Immature natural killer cell (primary cell): Measurements from ENCODE around the gene KCNK7. TPM values are rescaled to one million over a fixed set of nuclear protein-coding genes. Genes with fewer than 3 reads are reported as not detected.

Experiments used
- DNase-seq, 3 donors: peaks; one replicate each; pipeline ENCODE4 v3.0.0; 2022; ENCODE audit warnings: mixed read lengths in 1 of 3
- H3K27ac Mint-ChIP-seq, 6 donors: one replicate each; pipeline ENCODE4 v1.8.0; 2020; ENCODE audit warnings: mixed read lengths in 6 of 6, mild to moderate bottlenecking in 5 of 6, inconsistent platforms in 4 of 6, moderate library complexity in 3 of 6
- H3K27me3 Mint-ChIP-seq, 3 donors: one replicate each; pipeline ENCODE4 v1.8.0; 2020 to 2021; ENCODE audit warnings: low read depth in 3 of 3, mild to moderate bottlenecking in 3 of 3, mixed read lengths in 3 of 3, moderate library complexity in 3 of 3, inconsistent platforms in 1 of 3
- H3K36me3 Mint-ChIP-seq, 3 donors: one replicate each; pipeline ENCODE4 v1.8.0; 2020; ENCODE audit warnings: mixed read lengths in 3 of 3, inconsistent platforms in 2 of 3, mild to moderate bottlenecking in 2 of 3
- H3K4me1 Mint-ChIP-seq, 2 donors: one replicate each; pipeline ENCODE4 v1.8.0; 2020; ENCODE audit warnings: inconsistent platforms in 2 of 2, mild to moderate bottlenecking in 2 of 2, mixed read lengths in 2 of 2, moderate library complexity in 1 of 2
- H3K4me3 Mint-ChIP-seq, 5 donors: one replicate each; pipeline ENCODE4 v1.8.0; 2020; ENCODE audit warnings: mild to moderate bottlenecking in 5 of 5, mixed read lengths in 5 of 5, inconsistent platforms in 3 of 5, moderate library complexity in 3 of 5
- H3K9me3 Mint-ChIP-seq, 6 donors: one replicate each; pipeline ENCODE4 v1.8.0; 2020; ENCODE audit warnings: mild to moderate bottlenecking in 6 of 6, mixed read lengths in 6 of 6, inconsistent platforms in 4 of 6, moderate library complexity in 3 of 6
- polyA plus RNA-seq, 3 donors: library from polyadenylated mRNA; unstranded; fragments of 300-500 nt; fragmentation: Illumina TruSeq; gene quantifications; one replicate each; pipeline ENCODE4 v1.2.3, GENCODE V29; 2021

The KCNK7 gene
- polyA plus RNA-seq, 3 donors from 2014 or later: not detected

DNA sequence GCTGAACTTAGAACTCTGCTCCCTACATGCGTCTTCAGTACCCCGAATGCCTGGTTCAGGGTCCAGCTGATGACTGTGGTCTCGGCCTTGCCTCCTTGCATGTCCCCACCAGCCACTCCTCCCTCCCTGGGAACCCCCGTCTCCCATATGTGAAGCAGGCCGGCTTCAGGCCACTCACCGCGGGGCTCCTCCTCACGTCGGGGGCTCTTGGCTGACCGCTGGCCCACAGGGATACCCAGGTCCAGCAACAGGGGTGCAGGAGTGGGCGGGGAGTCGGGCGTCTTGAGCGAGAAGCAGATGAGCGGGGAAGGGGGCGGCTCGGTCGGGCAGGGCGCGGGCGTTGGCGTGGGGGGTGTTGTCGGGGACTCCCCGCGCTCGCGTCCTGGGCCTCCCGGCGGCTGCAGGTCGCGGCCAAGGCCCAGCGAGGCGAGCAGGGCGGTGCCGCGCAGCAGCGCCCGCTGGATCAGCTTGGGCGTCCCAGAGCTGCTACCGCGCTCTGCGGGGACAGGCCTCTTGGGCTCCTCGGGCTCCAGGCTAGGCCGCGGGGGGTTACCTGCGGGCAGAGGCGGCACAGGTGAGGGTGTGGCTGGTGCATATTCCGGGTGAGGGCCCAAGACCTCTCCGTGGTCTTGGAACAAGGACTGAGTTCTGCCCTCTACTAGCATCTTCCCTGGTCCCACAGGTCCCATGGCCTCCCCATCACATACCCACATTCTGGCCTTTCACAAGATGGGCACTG is 3.8 kb upstream of the KCNK7 start:
- H3K27me3 Mint-ChIP-seq: peaks cover 0 to 2% (median 0%) of the 10 kb centered on the region in 3 donors
- no peak overlapping the region for H3K27ac Mint-ChIP-seq
- H3K4me3 Mint-ChIP-seq: no peak overlapping the region
- peaks cover 0 to 10% (median 0%) of the 10 kb centered on the region in 3 donors for H3K36me3 Mint-ChIP-seq
- H3K9me3 Mint-ChIP-seq: no peaks in the 10 kb centered on the region
- H3K4me1 Mint-ChIP-seq: no peaks in the 10 kb centered on the region
- DNase-seq: no peak

DNA sequence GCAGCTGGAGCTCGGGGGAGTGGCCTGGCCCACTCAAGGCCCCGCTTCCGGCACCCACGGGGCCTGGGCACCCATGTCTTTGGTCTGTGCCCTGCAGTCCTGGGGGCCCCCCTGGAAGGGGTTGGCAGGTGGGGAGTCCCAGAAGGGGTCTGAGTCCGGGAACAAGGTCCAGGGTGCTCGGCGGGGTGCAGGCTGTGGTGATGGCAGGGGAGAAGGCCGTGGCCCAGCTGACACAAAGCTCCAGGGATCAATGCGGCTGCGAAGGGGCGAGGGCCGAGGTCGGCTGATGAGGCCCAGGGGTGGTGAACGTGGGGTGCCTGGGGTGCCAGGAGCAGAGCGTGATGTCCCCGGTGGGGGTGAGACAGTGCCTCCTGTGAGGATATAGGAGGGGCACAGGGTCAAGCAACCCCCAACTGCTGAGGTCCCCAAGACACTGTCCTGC is 2.7 kb upstream of the KCNK7 start:
- Mint-ChIP-seq H3K4me1 (no peaks in the 10 kb centered on the region), H3K27ac (no peak overlapping the region), H3K9me3 (no peaks in the 10 kb centered on the region), H3K4me3 (no peak overlapping the region), H3K36me3 (no peaks in the 10 kb centered on the region), H3K27me3 (peaks cover 0 to 2% (median 0%) of the 10 kb centered on the region in 3 donors)
- no peak for DNase-seq

DNA sequence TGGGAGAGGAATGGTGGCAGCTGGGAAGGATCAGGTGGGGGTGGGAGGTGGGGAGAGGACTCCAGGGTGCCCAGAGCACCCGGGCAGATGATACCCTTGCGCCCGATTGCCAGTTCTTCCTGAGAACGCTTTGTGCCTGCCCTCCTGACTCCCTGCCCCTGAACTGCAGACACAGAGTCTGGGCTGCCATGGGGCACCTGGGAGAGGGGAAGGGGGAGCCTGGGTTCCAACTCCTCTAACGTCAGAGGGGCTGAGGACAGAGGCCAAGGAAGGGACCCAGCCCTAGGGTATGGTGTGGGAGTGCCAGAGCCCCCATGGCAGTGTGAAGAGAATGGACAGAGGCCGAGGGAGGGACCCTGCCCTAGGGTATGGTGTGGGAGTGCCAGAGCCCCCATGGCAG is 920 bp upstream of the KCNK7 start:
- Mint-ChIP-seq H3K27me3 (peaks cover 0 to 6% (median 0%) of the 10 kb centered on the region in 3 donors), H3K4me1 (no peaks in the 10 kb centered on the region), H3K9me3 (no peaks in the 10 kb centered on the region), H3K36me3 (no peaks in the 10 kb centered on the region), H3K4me3 (no peak overlapping the region), H3K27ac (no peak overlapping the region)
- no peak for DNase-seq

DNA sequence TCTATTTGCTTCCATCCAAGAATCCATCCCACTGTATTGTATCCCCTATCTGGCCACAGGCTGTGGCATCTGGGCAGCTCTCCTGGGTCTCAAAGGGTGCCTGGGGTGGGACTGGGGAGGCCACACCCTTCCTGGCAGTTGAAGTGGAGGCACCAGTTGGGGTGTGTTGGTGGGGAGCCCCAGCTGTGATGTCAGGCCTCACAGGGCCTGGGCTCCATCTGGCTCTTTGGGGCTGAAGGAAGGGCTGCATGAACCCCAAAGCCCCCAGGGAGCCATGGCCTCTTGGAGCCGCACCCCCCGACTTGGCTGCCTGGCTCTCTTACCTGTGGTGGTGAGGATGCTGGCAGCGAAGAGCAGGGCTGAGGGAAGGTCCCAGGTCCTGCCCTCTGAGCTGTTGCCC is 469 bp downstream of the KCNK7 start:
- Mint-ChIP-seq H3K4me3 (no peak overlapping the region), H3K4me1 (peaks cover 0 to 2% of the 10 kb centered on the region in 2 donors), H3K27ac (no peak overlapping the region), H3K27me3 (peaks cover 0 to 6% (median 0%) of the 10 kb centered on the region in 3 donors), H3K36me3 (no peaks in the 10 kb centered on the region), H3K9me3 (no peaks in the 10 kb centered on the region)
- DNase-seq: no peak

DNA sequence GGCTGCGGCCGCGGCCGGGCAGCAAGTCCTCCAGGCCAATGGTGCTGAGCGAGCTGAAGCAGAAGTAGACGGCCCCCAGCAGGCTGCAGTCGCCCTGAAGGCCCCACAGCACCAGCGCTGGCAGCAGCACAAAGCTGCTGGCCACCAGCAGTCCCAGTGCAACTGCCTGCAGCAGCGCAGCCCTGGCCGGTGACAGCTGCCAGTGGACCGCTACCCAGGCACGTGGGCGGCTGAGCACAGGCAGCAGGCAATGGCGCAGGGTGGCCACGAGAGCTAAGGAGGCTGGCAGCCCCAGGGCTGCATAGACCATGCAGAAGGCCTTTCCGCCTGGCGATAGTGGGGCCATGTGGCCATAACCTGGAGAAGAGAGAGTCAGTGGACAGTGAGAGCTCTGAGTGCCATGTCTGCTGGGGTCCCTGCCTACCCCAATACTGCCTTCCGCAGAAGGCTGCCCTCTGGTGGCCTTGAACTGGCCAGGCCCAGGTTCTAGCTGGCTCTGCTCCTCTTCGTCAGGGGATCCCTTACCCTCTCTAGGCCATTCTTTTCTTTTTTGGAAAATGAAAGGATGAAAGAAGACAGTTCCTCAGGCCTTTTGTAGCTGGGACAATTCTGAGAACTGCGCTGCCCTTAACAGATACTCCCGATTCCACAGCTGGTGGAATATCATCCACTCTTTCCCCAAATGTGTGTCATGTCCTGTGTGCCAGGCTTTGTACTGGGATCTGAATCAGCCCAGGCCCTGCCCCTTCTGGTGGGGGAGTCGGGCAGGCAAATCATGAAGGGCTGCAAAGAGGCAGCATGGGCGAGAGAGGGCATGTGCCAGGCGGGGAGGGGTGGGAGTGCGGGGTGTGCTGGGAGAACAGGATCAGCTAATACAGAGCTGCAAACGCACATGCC is 1.8 kb downstream of the KCNK7 start:
- no peaks in the 10 kb centered on the region for H3K9me3 Mint-ChIP-seq
- H3K4me3 Mint-ChIP-seq: no peak overlapping the region
- H3K27ac Mint-ChIP-seq: peak overlapping the region in 2 of 6 donors; percentile 36 to 74
- peak; percentile 29 to 51 (median 44) for DNase-seq
- peaks cover 0 to 6% (median 2%) of the 10 kb centered on the region in 3 donors for H3K27me3 Mint-ChIP-seq
- peaks cover 1 to 2% of the 10 kb centered on the region in 2 donors for H3K4me1 Mint-ChIP-seq
- H3K36me3 Mint-ChIP-seq: no peaks in the 10 kb centered on the region

DNA sequence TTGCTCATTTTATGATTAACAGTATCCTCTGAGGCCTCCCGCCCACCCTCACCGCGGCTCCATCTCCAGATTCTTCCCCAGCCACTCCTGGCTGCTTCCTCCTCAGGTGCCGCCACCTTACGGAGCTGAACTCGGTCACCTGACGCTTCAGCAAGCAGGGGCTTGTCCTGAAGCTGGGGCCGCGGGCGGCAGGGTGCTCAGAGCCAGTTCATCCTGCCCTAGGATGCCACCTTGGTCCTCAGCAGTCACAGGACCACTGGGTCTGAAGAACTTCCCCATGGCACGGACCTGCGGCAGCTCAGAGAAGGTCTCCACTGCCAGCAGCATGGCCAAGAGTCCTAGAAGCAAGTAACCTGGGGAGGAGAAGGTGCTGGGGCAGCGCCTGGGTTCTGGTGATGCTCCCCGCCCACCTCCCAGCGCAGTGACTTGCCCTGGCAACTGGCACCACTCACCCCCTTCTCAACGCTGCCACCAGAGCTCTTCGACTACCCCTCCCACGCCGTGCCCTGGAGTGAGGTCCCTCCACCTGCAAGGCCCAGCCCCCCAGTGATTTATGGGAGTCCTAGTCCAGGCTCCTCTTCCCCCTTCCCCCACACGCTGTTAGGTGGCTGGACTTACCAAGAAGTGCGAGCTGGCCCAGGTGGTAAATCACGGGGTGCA is 2.6 kb downstream of the KCNK7 start:
- peak overlapping the region in 1 of 6 donors; percentile 64 for H3K27ac Mint-ChIP-seq
- H3K36me3 Mint-ChIP-seq: no peaks in the 10 kb centered on the region
- no peak overlapping the region for H3K4me3 Mint-ChIP-seq
- H3K4me1 Mint-ChIP-seq: peaks cover 9 to 10% of the 10 kb centered on the region in 2 donors
- no peaks in the 10 kb centered on the region for H3K9me3 Mint-ChIP-seq
- peaks cover 2 to 6% (median 2%) of the 10 kb centered on the region in 3 donors for H3K27me3 Mint-ChIP-seq
- DNase-seq: no peak

DNA sequence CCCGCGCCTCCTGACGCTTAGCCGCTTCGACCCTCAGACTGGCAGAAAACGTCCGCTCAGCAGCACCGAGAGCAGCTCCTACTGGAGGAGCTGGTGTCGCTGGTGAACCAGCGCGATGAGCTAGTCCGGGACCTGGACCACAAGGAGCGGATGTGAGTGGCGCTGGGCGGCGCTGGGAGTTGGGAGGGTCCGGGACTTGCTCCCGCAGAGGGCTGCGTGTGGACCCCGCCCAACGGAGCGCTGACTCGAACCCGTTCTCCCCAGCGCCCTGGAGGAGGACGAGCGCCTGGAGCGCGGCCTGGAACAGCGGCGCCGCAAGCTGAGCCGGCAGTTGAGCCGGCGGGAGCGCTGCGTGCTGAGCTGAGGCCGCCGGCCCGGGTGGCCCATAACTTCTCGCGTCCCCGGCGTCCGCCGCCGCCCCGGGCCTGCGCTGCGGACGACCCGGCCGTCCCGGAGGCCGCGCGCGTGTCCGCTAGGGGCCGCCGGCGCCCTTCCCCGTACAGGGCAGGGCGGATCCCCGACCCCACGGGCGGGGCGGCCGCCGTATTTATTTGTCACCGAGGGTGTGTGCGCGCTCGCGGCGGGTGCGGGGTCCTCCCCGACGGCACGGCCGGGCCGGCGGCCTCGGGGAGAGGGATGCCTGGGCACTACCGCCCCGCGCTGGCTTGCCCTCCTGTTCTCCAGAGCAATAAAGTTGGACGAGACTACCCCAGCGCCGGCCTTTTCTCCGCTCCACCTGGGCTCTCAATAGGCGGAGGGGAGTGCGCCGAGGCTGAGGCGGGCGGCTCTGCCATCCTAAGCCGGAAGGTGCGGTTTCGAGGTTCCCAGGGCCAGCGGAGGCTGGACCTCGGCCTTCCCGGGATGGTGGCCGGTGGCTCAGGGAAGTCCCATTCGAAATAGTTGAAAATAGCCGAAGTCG is 3.4 kb downstream of the KCNK7 start:
- no peak for DNase-seq
- Mint-ChIP-seq H3K4me3 (no peak overlapping the region), H3K4me1 (peaks cover 17% of the 10 kb centered on the region in 2 donors), H3K27me3 (peaks cover 2 to 8% (median 2%) of the 10 kb centered on the region in 3 donors), H3K36me3 (no peaks in the 10 kb centered on the region), H3K27ac (no peak overlapping the region), H3K9me3 (no peaks in the 10 kb centered on the region)

DNA sequence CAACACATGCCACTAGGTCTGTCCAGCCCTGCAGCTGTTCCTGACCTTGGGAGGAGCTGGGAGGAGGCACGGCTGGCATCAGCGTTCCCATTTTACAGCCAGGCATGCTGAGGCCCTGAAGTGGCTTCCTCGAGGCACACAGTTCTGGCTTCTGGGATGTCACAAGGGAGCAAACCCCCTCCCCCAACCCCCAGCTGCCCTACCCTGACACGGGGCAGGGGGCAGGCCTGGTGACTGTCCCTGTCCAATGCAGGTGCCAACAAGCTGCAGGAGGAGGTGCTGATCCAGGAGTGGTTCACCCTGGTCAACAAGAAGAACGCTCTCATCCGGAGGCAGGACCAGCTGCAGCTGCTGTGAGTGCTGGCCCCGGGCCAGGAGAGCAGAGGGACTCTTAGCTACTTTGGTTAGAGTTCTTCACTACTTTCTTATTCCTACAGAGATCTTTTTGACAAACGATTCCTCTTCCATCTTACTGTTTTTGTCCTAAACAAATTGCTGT is 5.3 kb downstream of the KCNK7 start:
- no peak for DNase-seq
- no peaks in the 10 kb centered on the region for H3K9me3 Mint-ChIP-seq
- peaks cover 17 to 20% of the 10 kb centered on the region in 2 donors for H3K4me1 Mint-ChIP-seq
- H3K27me3 Mint-ChIP-seq: peaks cover 2 to 6% (median 2%) of the 10 kb centered on the region in 3 donors
- H3K4me3 Mint-ChIP-seq: no peak overlapping the region
- H3K36me3 Mint-ChIP-seq: peaks cover 0 to 3% (median 3%) of the 10 kb centered on the region in 3 donors
- peak overlapping the region in 2 of 6 donors; percentile 39 to 86 for H3K27ac Mint-ChIP-seq

DNA sequence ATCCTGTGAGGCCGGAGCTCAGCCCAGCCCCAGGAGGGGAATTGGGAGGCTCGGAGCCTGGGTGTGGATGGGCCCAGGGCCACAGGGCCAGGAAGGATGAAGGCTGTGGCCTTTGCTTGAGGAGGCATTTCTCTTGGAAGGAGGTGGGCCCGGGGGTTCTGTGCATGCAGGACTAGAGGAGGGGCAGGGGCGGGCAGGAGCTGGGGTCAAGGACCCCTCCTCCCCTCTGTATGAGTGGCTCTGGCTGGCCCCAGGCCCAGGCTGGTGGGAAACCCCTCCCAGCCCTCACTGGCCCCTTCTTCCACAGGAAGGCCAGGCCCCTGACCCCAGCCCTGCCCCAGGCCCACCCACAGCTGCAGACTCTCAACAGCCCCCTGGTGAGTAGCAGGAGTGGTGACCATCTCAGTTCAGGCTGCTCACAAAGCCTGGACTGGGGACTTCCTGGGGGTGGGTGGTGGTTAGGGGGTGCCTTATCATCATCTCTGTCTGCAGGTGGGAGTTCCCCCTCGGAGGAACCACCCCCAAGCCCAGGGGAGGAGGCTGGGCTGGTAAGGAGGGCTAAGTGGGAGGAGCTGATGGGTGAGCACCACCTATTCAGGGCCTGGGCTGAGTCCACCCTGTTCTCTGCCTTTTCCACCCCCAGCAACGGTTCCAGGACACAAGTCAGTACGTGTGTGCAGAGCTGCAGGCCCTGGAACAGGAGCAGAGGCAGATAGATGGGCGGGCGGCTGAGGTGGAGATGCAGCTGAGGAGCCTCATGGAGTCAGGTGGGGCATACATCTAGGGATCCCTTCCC is 6.0 kb downstream of the KCNK7 start:
- peaks cover 2 to 6% (median 2%) of the 10 kb centered on the region in 3 donors for H3K27me3 Mint-ChIP-seq
- peaks cover 0 to 3% (median 3%) of the 10 kb centered on the region in 3 donors for H3K36me3 Mint-ChIP-seq
- H3K4me1 Mint-ChIP-seq: peaks cover 17 to 20% of the 10 kb centered on the region in 2 donors
- no peak overlapping the region for H3K4me3 Mint-ChIP-seq
- DNase-seq: peak in 2 of 3 donors; percentile 10 to 26
- no peaks in the 10 kb centered on the region for H3K9me3 Mint-ChIP-seq
- H3K27ac Mint-ChIP-seq: peak overlapping the region in 4 of 6 donors; percentile 12 to 94 (median 62)

DNA sequence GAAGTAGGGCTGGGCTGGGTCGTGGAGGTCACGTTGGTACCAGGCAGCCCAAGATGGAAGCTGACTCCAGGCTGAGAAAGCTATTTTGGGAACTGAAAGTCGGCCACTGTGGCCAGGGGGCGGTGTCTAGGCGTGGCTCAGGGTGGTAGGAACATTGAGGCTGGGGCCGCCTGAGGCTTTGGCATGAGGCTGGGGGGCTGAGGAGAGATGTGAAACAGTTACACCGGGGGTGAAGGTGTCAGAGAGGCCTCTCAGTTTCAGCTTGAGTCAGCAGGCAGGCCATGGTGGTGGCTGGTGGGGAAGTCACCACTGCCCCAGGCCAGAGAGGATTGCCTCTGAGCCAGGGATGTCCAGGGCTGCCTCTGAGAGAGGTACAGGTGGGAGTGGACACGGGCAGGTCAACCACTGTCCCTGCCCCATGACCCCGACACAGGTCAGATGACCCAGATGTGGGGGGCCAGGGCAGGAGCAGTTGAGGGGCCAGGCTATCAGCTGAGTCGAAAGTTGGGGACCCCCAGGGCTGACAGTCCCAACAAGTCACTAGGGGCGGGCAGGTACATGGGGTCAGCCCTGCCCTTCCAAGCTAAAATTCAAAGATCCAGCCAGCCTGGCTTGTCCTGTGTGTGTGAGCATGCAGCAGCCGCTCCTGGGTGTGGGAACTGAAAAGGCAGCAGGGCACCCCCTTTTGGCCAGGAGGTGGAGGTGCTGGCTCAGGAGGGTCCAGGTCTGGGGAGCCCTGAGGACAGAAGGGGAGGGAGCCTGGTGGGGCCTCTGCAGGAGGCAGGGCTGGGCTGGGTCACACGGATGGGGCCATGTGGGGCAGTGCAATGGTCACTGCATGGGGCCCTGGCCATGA is 7.2 kb downstream of the KCNK7 start:
- Mint-ChIP-seq H3K4me3 (peak overlapping the region; percentile 12 to 57 (median 52)), H3K27ac (peak overlapping the region; percentile 82 to 94 (median 88)), H3K36me3 (peaks cover 0 to 3% (median 3%) of the 10 kb centered on the region in 3 donors), H3K4me1 (peaks cover 17 to 23% of the 10 kb centered on the region in 2 donors), H3K9me3 (no peaks in the 10 kb centered on the region), H3K27me3 (peaks cover 2 to 6% (median 2%) of the 10 kb centered on the region in 3 donors)
- DNase-seq: peak; percentile 74 to 80 (median 77)

DNA sequence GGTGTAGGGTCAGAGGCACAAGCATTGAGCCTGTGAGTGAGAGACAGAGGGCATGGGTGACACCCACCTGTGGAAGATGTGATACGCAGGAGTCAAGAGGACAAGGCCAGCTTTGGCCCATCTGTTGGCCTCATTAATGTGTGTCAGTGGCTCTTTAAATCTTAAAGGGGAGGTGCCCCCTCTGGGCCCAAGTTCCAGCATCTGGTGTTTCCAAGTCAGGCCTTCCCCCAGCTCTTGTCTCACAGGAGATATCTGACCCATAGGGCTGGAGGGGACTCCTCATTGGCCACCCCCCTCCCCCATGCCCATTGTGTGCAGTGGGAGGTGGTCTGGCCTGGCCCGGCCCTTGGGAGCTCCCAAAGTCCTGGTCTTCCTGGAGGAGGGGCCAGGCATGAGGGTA is 8.9 kb downstream of the KCNK7 start:
- H3K4me3 Mint-ChIP-seq: no peak overlapping the region

More for the DNA sequence above, 8.9 kb downstream of the KCNK7 start:
- Mint-ChIP-seq H3K27ac (peak overlapping the region in 5 of 6 donors; percentile 21 to 81 (median 67)), H3K9me3 (no peaks in the 10 kb centered on the region), H3K27me3 (peaks cover 2% of the 10 kb centered on the region in 3 donors), H3K4me1 (peaks cover 17 to 27% of the 10 kb centered on the region in 2 donors), H3K36me3 (peaks cover 0 to 12% (median 7%) of the 10 kb centered on the region in 3 donors)
- no peak for DNase-seq
